Breast epithelium (tissue), 4 donors: ENCODE data around the gene KCNH3. TPM values are rescaled to one million over a fixed set of nuclear protein-coding genes. Genes with fewer than 3 reads are reported as not detected.

Experiments
- DNase-seq, 2 donors: peaks; one replicate each; pipeline ENCODE4 v3.0.0-alpha.2; 2019; ENCODE audit warnings: low spot score in 2 of 2
- H3K27ac ChIP-seq, 2 donors: fragments of 200-600 bp; sonication (generic) in 1 of 2; one replicate each; pipeline ENCODE4 v1.5.1; 2016 to 2019; ENCODE audit warnings: mild to moderate bottlenecking in 1 of 2
- H3K27me3 ChIP-seq, 2 donors: fragments of 200-600 bp; sonication (generic) in 1 of 2; one replicate each; pipeline versions ENCODE4 v1.5.1 to v1.6.0; 2017 to 2019; ENCODE audit warnings: control low read depth in 1 of 2, mild to moderate bottlenecking in 1 of 2
- H3K36me3 ChIP-seq: fragments of 200-600 bp; one replicate; pipeline ENCODE4 v1.5.1; 2019
- H3K4me1 ChIP-seq, 2 donors: fragments of 200-600 bp; sonication (generic); one replicate each; pipeline ENCODE4 v1.5.1; 2016 to 2019; ENCODE audit warnings: control low read depth in 1 of 2
- H3K4me3 ChIP-seq, 3 donors: fragments of 200-600 bp; sonication (generic); 1 replicate in 2 of 3; 2 replicates in 1 of 3; pipeline ENCODE4 v1.5.1; 2016 to 2019; ENCODE audit warnings: mild to moderate bottlenecking in 3 of 3, moderate library complexity in 2 of 3
- H3K9me3 ChIP-seq, 2 donors: fragments of 200-600 bp; sonication (generic) in 1 of 2; one replicate each; pipeline ENCODE4 v1.5.1; 2016 to 2019; ENCODE audit warnings: control low read depth in 1 of 2
- CTCF ChIP-seq, 3 donors: fragments of 450-650 bp; IDR thresholded peaks; one replicate each; pipeline ENCODE4 v1.5.1; 2016 to 2017; ENCODE audit warnings: antibody characterized with exemption in 3 of 3, mild to moderate bottlenecking in 3 of 3, moderate library complexity in 3 of 3
- POLR2A ChIP-seq: fragments of 450-650 bp; IDR thresholded peaks from one replicate; pipeline ENCODE4 v1.6.1; 2016; ENCODE audit warnings: antibody characterized with exemption, mild to moderate bottlenecking, moderate library complexity
- POLR2AphosphoS5 ChIP-seq, 3 donors: sonication (generic); formaldehyde crosslinking; IDR thresholded peaks; one replicate each; pipeline ENCODE4 v1.6.1; 2017; ENCODE audit warnings: antibody characterized with exemption in 3 of 3
- intact Hi-C: fragments of 100-400 bp; cut with DNase I; formaldehyde crosslinking; loops from one replicate; pipeline ENCODE4 v1.15.1; 2023; ENCODE audit warnings: low total_unique reads
- total RNA-seq, 3 donors: library from RNA; depleted of rRNA; stranded (reverse); fragments of >200 nt; gene quantifications; one replicate each; pipeline ENCODE4 v1.1.0, GENCODE V29; 2016

KCNH3 gene
- total RNA-seq, 3 donors from 2014 or later: 0.66 to 1.3 TPM; not detected in 1

DNA sequence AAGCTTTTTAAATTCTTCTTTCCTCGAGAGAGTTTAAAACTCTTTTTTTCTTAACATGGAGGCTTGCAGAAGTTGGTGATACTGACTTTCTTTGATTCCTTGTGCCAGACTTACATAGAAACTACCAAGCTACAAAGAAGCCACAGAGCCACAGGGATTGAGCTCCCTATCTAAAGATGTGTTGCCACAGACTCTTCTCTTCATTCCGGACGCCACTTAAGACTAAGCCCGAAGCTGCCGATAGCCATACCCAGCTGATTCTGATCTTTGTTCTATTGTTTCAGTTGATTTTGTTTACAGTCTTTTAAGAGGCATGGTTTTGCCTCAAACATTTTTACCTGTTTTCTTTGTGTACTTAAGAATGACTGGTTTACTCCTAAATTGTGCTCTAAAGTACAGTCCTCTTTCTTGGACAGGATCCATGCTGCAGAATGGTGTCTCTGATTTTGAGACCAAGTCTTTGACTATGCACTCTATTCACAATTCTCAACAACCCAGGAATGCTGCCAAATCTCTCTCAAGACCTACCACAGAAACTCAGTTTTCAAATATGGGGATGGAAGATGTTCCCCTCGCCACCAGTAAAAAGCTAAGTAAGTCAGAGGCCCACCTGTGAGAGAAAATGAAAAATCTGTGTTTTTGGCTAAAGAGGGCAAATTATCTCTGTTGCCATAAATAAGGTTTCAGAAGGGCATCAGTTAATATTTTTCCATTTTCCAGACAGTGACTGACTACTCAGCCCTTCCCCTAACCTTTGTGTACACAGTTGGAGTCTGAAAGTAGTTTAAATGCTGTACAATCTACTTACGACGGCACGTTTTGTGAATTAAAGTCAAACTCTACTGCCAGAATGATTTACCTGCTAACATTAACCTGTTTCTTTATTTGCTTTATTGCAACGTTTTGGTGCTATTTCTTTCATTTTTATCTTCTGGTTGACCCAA lies 42.1 kb upstream of the KCNH3 start:
- TF ChIP-seq CTCF (IDR thresholded peaks at IDR 0.05) (no peak), POLR2AphosphoS5 (IDR thresholded peaks at IDR 0.05) (no peak), POLR2A (no peak)
- no peaks in the 10 kb centered on the region for H3K9me3 ChIP-seq
- no peak overlapping the region for H3K4me3 ChIP-seq
- no peaks in the 10 kb centered on the region for H3K4me1 ChIP-seq
- no peak overlapping the region for H3K27ac ChIP-seq
- no peak for DNase-seq
- no peaks in the 10 kb centered on the region for H3K27me3 ChIP-seq
- intact Hi-C loops: no loop called here
- H3K36me3 ChIP-seq: no peaks in the 10 kb centered on the region

DNA sequence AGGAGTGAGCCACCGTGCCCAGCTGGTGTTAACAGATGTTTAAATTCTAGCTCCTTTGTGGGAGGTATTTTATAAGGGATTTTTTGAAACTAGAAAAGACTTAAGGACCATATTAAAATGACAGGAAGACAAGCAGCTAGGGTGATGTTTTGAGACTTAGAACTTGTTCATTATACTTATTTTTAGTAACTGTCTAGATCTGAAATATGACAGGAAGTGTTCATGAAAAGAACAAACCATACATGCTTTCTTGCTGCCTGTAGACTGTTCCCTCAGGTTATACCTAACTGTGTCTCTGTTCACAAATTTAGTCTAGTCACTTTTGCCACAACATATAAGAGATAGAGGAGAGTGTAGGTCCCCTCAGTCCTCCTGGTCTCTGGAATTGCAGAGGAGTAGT lies 36.9 kb upstream of the KCNH3 start:
- no peaks in the 10 kb centered on the region for H3K36me3 ChIP-seq
- no peaks in the 10 kb centered on the region for H3K27me3 ChIP-seq
- TF ChIP-seq CTCF (IDR thresholded peaks at IDR 0.05) (no peak), POLR2A (no peak), POLR2AphosphoS5 (IDR thresholded peaks at IDR 0.05) (no peak)
- H3K4me1 ChIP-seq: no peaks in the 10 kb centered on the region
- H3K4me3 ChIP-seq: no peak overlapping the region
- H3K27ac ChIP-seq: no peak overlapping the region
- no peaks in the 10 kb centered on the region for H3K9me3 ChIP-seq
- no peak for DNase-seq
- intact Hi-C loops: no loop called here

- H3K9me3 ChIP-seq: no peaks in the 10 kb centered on the region
- H3K4me3 ChIP-seq: no peak overlapping the region
- TF ChIP-seq POLR2AphosphoS5 (IDR thresholded peaks at IDR 0.05): no peak
- TF ChIP-seq CTCF (IDR thresholded peaks at IDR 0.05): no peak
- no peak for TF ChIP-seq POLR2A
- no peaks in the 10 kb centered on the region for H3K27me3 ChIP-seq
- no peaks in the 10 kb centered on the region for H3K36me3 ChIP-seq
- intact Hi-C loops: no loop called here
- H3K27ac ChIP-seq: no peak overlapping the region
- DNase-seq: no peak
- no peaks in the 10 kb centered on the region for H3K4me1 ChIP-seq
Measured at GRCh38 chr12:49502590-49502989, 36.2 kb upstream of the KCNH3 start.

DNA sequence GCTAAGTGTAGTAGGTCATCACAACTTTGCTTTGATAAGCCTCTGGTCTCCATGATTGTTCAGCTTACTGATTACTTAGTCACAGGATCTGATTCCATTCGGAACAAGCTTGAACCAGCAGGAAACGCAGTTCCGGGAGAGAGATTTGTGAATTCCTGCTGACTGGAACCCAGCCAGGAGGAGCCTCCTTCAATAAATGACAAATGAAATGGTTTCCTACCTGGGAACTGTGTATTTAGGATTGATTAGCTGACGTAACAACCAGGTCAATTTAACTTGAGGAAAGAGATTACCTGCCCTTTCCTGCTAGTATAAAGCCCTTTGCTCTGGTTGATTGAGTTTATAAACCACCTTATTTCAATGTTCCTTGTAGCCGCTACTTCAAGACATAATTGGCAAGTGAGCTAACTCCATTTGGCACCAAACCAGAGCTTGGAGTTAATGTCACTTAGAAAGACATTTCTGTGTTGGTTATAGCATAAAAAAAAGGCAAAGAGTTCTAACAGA lies 35.1 kb upstream of the KCNH3 start:
- TF ChIP-seq CTCF (IDR thresholded peaks at IDR 0.05) (no peak), POLR2AphosphoS5 (IDR thresholded peaks at IDR 0.05) (no peak), POLR2A (no peak)
- Histone ChIP-seq H3K27ac (no peak overlapping the region), H3K9me3 (no peaks in the 10 kb centered on the region), H3K36me3 (no peaks in the 10 kb centered on the region), H3K27me3 (no peaks in the 10 kb centered on the region), H3K4me3 (no peak overlapping the region), H3K4me1 (no peaks in the 10 kb centered on the region)
- intact Hi-C loops: no loop called here
- no peak for DNase-seq

DNA sequence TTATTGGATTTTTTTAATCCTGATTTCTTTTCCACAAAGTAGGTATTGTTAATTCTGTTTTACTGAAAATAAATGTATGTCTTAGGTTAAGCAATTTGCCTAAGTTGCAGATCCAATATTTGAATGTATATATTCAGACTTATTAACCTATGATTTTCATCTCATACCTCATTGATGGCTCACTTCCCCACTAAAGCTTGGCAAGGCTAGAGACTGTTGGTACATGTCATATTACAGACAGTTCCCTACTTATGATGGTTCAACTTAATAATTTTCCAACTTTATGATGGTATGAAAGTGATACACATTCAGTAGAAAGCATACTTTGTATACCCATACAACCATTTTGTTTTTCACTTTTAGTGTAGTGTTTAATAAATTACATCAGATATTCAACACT lies 33.2 kb upstream of the KCNH3 start:
- Histone ChIP-seq H3K36me3 (no peaks in the 10 kb centered on the region), H3K9me3 (no peaks in the 10 kb centered on the region), H3K27me3 (no peaks in the 10 kb centered on the region), H3K27ac (no peak overlapping the region), H3K4me3 (no peak overlapping the region), H3K4me1 (no peaks in the 10 kb centered on the region)
- intact Hi-C loops: no loop called here
- DNase-seq: no peak
- TF ChIP-seq POLR2AphosphoS5 (IDR thresholded peaks at IDR 0.05) (no peak), CTCF (IDR thresholded peaks at IDR 0.05) (no peak), POLR2A (no peak)
